NCI-H2029 (cell line): ENCODE results near the gene MFSD12.
"Not testable (repeated sequence)": the region's sequence is repeated elsewhere in the genome, so short reads cannot be mapped to it uniquely, and the experiment has no call there.

Experiments
- DNase-seq: peaks from one replicate; lab custom pipeline; 2025; lab: John Stamatoyannopoulos, UW

Gene MFSD12

GRCh38 chr19:3536429-3537100 lies 20.8 kb downstream of the MFSD12 start:
- no peak for DNase-seq

GRCh38 chr19:3535981-3536380 lies 21.4 kb downstream of the MFSD12 start:
- DNase-seq: no peak

- DNase-seq: no peak
These were observed 21.8 kb downstream of the MFSD12 start for GRCh38 chr19:3535563-3535965.

- DNase-seq: no peak
These were observed 22.2 kb downstream of the MFSD12 start for GRCh38 chr19:3535235-3535535.

GRCh38 chr19:3534375-3535234 lies 22.8 kb downstream of the MFSD12 start:
- DNase-seq: no peak

GRCh38 chr19:3533563-3534216 lies 23.7 kb downstream of the MFSD12 start:
- no peak for DNase-seq

GRCh38 chr19:3533033-3533432 lies 24.4 kb downstream of the MFSD12 start:
- no peak for DNase-seq

- DNase-seq: no peak
These were observed 25.1 kb downstream of the MFSD12 start for GRCh38 chr19:3532154-3532786.

GRCh38 chr19:3531716-3532115 lies 25.7 kb downstream of the MFSD12 start:
- DNase-seq: no peak

- DNase-seq: no peak
These were observed 27.0 kb downstream of the MFSD12 start for GRCh38 chr19:3530389-3530788.

GRCh38 chr19:3529299-3529698 lies 28.1 kb downstream of the MFSD12 start:
- not testable (repeated sequence) for DNase-seq

GRCh38 chr19:3528539-3529211 lies 28.7 kb downstream of the MFSD12 start:
- no peak for DNase-seq

- no peak for DNase-seq
These were observed 29.3 kb downstream of the MFSD12 start for GRCh38 chr19:3528080-3528479.

GRCh38 chr19:3527238-3527910 lies 30.0 kb downstream of the MFSD12 start:
- no peak for DNase-seq

- DNase-seq: no peak
These were observed 30.7 kb downstream of the MFSD12 start for GRCh38 chr19:3526507-3527237.

GRCh38 chr19:3524904-3525451 lies 32.4 kb downstream of the MFSD12 start:
- DNase-seq: no peak

GRCh38 chr19:3524078-3524842 lies 33.1 kb downstream of the MFSD12 start:
- DNase-seq: no peak

GRCh38 chr19:3523361-3524077 lies 33.9 kb downstream of the MFSD12 start:
- no peak for DNase-seq
